Lower leg skin (tissue), 4 donors: ENCODE data around the gene SPATA7. TPM values are rescaled to one million over a fixed set of nuclear protein-coding genes. Genes with fewer than 3 reads are reported as not detected.

Experiments used
- DNase-seq, 2 donors: peaks; one replicate each; pipeline ENCODE4 v3.0.0-alpha.2; 2019; ENCODE audit warnings: low spot score in 2 of 2
- H3K4me3 ChIP-seq: fragments of 200-600 bp; sonication (generic); 2 replicates; pipeline ENCODE4 v1.5.1; 2017; ENCODE audit warnings: mild to moderate bottlenecking, low read depth; ENCODE audit not compliant: poor library complexity, severe bottlenecking
- CTCF ChIP-seq, 3 donors: fragments of 450-650 bp; IDR thresholded peaks; one replicate each; pipeline ENCODE4 v1.5.1; 2016; ENCODE audit warnings: antibody characterized with exemption in 3 of 3, mild to moderate bottlenecking in 3 of 3, moderate library complexity in 2 of 3
- POLR2A ChIP-seq, 2 donors: fragments of 450-650 bp; IDR thresholded peaks; one replicate each; pipeline ENCODE4 v1.6.1; 2016 to 2017; ENCODE audit warnings: antibody characterized with exemption in 2 of 2, mild to moderate bottlenecking in 1 of 2, moderate library complexity in 1 of 2
- WGBS, 2 donors: methylation state at CpG; one replicate each; pipeline ENCODE4 v1.1.5; 2018; 5-methylcytosine and 5-hydroxymethylcytosine counted together
- intact Hi-C: fragments of 100-400 bp; cut with DNase I; formaldehyde crosslinking; loops from one replicate; pipeline ENCODE4 v1.15.0; 2023; ENCODE audit warnings: low total_unique reads
- total RNA-seq, 4 donors: library from RNA; depleted of rRNA; stranded (reverse); fragments of >200 nt; gene quantifications; one replicate each; pipeline ENCODE4 v1.1.0, GENCODE V29; 2016

Gene SPATA7
- total RNA-seq, 4 donors from 2014 or later, result 5.2 to 17.0 (median 11.7) TPM

DNA sequence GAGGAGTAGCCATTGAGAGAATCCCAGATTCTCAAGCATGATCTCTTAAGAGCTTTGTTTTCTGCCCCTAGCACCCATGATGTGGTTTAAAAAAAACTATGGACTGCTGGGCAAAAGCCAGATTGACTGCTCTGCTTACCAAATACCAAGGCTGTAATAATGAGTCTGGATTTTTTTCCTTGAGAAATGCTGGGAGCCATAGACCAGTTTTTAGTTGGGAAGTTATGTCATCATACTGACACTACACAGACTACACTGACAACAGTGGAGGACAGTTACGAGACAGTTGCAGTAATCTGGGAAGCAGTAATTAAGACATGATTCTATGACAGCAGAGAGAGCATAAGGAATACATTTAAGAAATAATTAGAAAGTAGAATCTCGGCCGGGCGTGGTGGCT, 35.8 kb downstream of the SPATA7 start:
- WGBS, 2 donors, result 71 to 76% methylated on average over 4 of the region's 4 CpGs

GRCh38 chr14:88422047-88422446, 36.6 kb downstream of the SPATA7 start:
- intact Hi-C loops, result no loop called here
- DNase-seq, result no peak
- TF ChIP-seq POLR2A (IDR thresholded peaks at IDR 0.05), result no peak
- no peak for TF ChIP-seq CTCF (IDR thresholded peaks at IDR 0.05)
- H3K4me3 ChIP-seq, result no peak overlapping the region

More for the DNA sequence above, 35.8 kb downstream of the SPATA7 start:
- no peak overlapping the region for H3K4me3 ChIP-seq
- DNase-seq, result no peak
- TF ChIP-seq CTCF (IDR thresholded peaks at IDR 0.05), result no peak
- no peak for TF ChIP-seq POLR2A (IDR thresholded peaks at IDR 0.05)
- intact Hi-C loops, result no loop called here

- WGBS, 2 donors, result 80 to 83% methylated on average over 3 of the region's 3 CpGs
- intact Hi-C loops, result no loop called here
- no peak for DNase-seq
- TF ChIP-seq CTCF (IDR thresholded peaks at IDR 0.05) (no peak), POLR2A (IDR thresholded peaks at IDR 0.05) (no peak)
- no peak overlapping the region for H3K4me3 ChIP-seq
Observed at GRCh38 chr14:88422919-88423650, 37.6 kb downstream of the SPATA7 start.

DNA sequence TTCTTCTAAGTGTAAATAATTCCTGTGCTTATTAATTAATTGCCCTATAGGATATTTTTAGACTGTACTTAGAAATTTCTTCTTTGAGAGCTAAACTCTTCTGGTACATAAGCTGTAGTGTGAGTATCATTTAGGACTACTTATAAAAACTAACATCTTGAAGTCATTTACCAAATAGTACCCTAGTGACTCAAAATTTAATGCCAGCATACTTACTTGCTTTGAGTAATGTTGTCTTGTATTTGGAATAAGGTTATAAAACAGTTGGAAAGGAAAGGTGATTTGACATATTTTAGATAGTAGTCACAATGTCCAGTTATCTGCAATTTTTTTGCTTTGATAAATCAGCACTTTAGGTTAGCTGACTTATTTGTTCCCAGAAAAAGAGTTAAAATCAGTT, 39.1 kb downstream of the SPATA7 start:
- no peak overlapping the region for H3K4me3 ChIP-seq
- TF ChIP-seq POLR2A (IDR thresholded peaks at IDR 0.05) (no peak), CTCF (IDR thresholded peaks at IDR 0.05) (no peak)
- intact Hi-C loops, result no loop called here
- no peak for DNase-seq

DNA sequence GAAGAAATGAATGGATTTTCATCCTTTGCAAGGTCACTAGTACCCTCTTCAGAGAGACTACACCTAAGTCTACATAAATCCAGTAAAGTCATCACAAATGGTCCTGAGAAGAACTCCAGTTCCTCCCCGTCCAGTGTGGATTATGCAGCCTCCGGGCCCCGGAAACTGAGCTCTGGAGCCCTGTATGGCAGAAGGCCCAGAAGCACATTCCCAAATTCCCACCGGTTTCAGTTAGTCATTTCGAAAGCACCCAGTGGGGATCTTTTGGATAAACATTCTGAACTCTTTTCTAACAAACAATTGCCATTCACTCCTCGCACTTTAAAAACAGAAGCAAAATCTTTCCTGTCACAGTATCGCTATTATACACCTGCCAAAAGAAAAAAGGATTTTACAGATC, 40.8 kb downstream of the SPATA7 start:
- TF ChIP-seq POLR2A (IDR thresholded peaks at IDR 0.05), result no peak
- TF ChIP-seq CTCF (IDR thresholded peaks at IDR 0.05), result no peak
- intact Hi-C loops, result no loop called here
- 82 to 90% methylated on average over 7 of the region's 7 CpGs for WGBS, 2 donors
- DNase-seq, result no peak
- no peak overlapping the region for H3K4me3 ChIP-seq

GRCh38 chr14:88430976-88431375, 45.5 kb downstream of the SPATA7 start:
- no peak for DNase-seq
- TF ChIP-seq CTCF (IDR thresholded peaks at IDR 0.05) (no peak), POLR2A (IDR thresholded peaks at IDR 0.05) (no peak)
- 82 to 89% methylated on average over 2 of the region's 2 CpGs for WGBS, 2 donors
- H3K4me3 ChIP-seq, result no peak overlapping the region
- intact Hi-C loops, result no loop called here
